Esophagus muscularis mucosa (tissue), 3 donors: Measurements from ENCODE around the gene ACO1.

Experiments used
- CTCF ChIP-seq, 3 experiments: fragments of 200-600 bp in 2 of 3; fragments of 450-650 bp in 1 of 3; sonication (generic) in 2 of 3; IDR thresholded peaks; one replicate each; pipeline ENCODE4 v1.5.1; 2017 to 2019; ENCODE audit warnings: antibody characterized with exemption in 3 of 3, mild to moderate bottlenecking in 2 of 3, moderate library complexity in 1 of 3
- POLR2A ChIP-seq: fragments of 450-650 bp; IDR thresholded peaks from one replicate; pipeline ENCODE4 v1.6.1; 2017; ENCODE audit warnings: antibody characterized with exemption, moderate library complexity, mild to moderate bottlenecking, low read depth

DNA sequence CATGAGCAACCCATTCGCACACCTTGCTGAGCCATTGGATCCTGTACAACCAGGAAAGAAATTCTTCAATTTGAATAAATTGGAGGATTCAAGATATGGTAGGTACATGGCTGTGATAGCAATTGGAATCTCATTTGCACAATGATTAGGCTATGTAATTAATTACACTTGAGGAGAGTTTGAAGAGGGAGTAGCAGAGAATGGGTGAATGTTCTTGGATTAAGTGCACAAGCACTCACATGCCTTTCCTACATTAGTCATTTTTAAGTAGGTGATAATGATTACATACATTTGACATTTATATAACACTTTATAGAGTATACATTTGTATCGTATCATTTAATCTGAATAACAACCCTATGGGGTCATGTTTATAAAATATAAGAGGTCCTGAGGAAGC is 21.1 kb downstream of the ACO1 start:
- no peak for TF ChIP-seq CTCF (IDR thresholded peaks at IDR 0.05)
- no peak for TF ChIP-seq POLR2A
